ENCODE results near the gene KREMEN1.

Gene KREMEN1

GRCh38 chr22:29044657-29045176 is 28.1 kb upstream of the KREMEN1 start:
- no peak for DNase-seq

- no peak for DNase-seq
Observed at GRCh38 chr22:29048822-29049654, 23.8 kb upstream of the KREMEN1 start.

GRCh38 chr22:29049655-29050263 is 23.1 kb upstream of the KREMEN1 start:
- peak; percentile 54 for DNase-seq

GRCh38 chr22:29050457-29050856 is 22.4 kb upstream of the KREMEN1 start:
- no peak for DNase-seq

GRCh38 chr22:29053048-29053702 is 19.7 kb upstream of the KREMEN1 start:
- DNase-seq, result no peak

GRCh38 chr22:29054251-29054767 is 18.5 kb upstream of the KREMEN1 start:
- DNase-seq, result no peak

GRCh38 chr22:29055192-29055830 is 17.5 kb upstream of the KREMEN1 start:
- no peak for DNase-seq

GRCh38 chr22:29056472-29056871 is 16.4 kb upstream of the KREMEN1 start:
- DNase-seq, result no peak

- no peak for DNase-seq
Observed at GRCh38 chr22:29060251-29060869, 12.5 kb upstream of the KREMEN1 start.

- DNase-seq, result no peak
Observed at GRCh38 chr22:29060931-29061330, 11.9 kb upstream of the KREMEN1 start.

GRCh38 chr22:29061773-29062172 is 11.1 kb upstream of the KREMEN1 start, which contains the start of gene C22orf31:
Gene C22orf31 (minus strand): TSS chr22:29061831. CDS start chr22:29061792, 39 bp downstream.
- DNase-seq, result no peak

GRCh38 chr22:29062286-29062821 is 10.5 kb upstream of the KREMEN1 start:
- no peak for DNase-seq

- DNase-seq, result no peak
Observed at GRCh38 chr22:29065468-29066190, 7.2 kb upstream of the KREMEN1 start.

GRCh38 chr22:29069463-29069862 is 3.4 kb upstream of the KREMEN1 start:
- DNase-seq, result no peak

GRCh38 chr22:29070490-29070889 is 2.3 kb upstream of the KREMEN1 start:
- no peak for DNase-seq

- DNase-seq, result no peak
Observed at GRCh38 chr22:29071261-29072045, 1.4 kb upstream of the KREMEN1 start.

GRCh38 chr22:29072193-29072978 is 449 bp upstream of the KREMEN1 start:
- peak; percentile 85 for DNase-seq

GRCh38 chr22:29073618-29074275 is 912 bp downstream of the KREMEN1 start:
- DNase-seq, result peak; percentile 72
